Measurements from ENCODE around the gene PRAC2. TPM values are rescaled to one million over a fixed set of nuclear protein-coding genes. Genes with fewer than 3 reads are reported as not detected.

PRAC2 gene
- total and polyA plus RNA-seq, 2 of the 8 experiments (the other 6 are each of a cell fraction or from before 2014, with no cell fraction given) = not detected

GRCh38 chr17:48737330-48738043 lies 14.5 kb downstream of the PRAC2 start (continued):
- no peak for TF ChIP-seq SP2 (IDR thresholded peaks at IDR 0.05; ENCODE audit: low read length)
- TF ChIP-seq KDM1A (IDR thresholded peaks at IDR 0.05; ENCODE audit: borderline replicate concordance, low read length) = no peak
- TF ChIP-seq BACH1 (IDR thresholded peaks at IDR 0.05; ENCODE audit: low read length) = no peak
- no peak for TF ChIP-seq ZNF274 (IDR thresholded peaks at IDR 0.05; ENCODE audit: borderline replicate concordance, extremely low read depth, low read length)
- TF ChIP-seq RAD21 (IDR thresholded peaks at IDR 0.05 in 1 of 2, conservative IDR thresholded peaks at IDR 0.05 in 1 of 2; ENCODE audit: low read depth in 2 of 2, low read length in 2 of 2) = no peak
- TF ChIP-seq CTBP2 (IDR thresholded peaks at IDR 0.05; ENCODE audit: borderline replicate concordance, insufficient read depth, insufficient read length, low read length) = no peak
- TF ChIP-seq EGR1 (IDR thresholded peaks at IDR 0.05; ENCODE audit: borderline replicate concordance, low read depth, low read length) = no peak

Data from H1 (cell line).